ENCODE results near the gene TOMM34.
A peak's percentile ranks its signal among the peaks of the same experiment; 100 is the strongest.

TOMM34 gene

DNA sequence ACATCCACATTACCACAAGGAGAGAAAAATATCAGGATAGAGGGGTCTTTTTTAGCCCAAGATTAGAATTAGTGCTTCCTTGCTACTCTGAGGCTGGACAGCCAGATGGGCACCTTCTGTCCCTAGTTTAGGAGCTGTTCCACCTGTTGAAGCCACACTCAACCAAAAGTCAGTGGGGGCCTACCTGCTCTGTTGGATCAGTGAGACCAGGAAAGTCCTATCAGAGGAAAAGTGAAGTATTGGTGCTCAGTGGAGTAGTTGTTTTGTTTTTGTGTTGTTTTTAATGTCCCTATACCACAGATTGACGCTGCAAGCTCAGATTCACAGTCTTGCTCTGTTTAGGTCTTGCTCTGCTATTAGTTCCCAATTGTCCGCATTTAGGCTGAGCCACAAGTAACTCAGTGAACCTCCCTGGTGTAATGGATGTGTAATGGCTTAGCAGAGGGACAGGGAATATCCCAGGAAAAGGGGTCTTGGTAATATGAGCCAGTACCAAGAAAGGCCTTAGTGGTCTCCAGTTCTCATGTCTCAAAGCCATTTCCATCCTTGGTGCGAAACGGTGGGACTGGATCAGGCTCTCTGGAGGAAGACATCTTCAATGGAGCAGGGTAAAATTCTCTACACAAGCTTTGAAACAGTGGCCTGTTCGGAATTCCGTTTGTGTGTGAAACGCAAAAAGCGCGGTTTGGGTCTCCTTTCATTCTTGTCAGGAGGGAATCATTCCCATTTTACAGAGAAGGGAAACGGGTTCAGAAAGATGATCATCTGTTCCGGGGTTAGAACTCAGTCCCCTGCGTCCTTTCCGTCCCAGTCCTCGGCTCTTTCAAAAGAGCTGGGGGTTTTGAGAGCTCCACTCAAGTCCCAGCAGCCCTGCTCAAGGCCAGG is 51.0 kb downstream of the TOMM34 start:
- Histone ChIP-seq H3K9me3 (ENCODE audit: control insufficient read depth, insufficient read depth, low read length) (no peaks in the 10 kb centered on the region), H3K4me1 (ENCODE audit: insufficient read depth, low read length) (peaks cover 14% of the 10 kb centered on the region), H3K9ac (ENCODE audit: low read depth, low read length) (peak overlapping the region; percentile 86; the same call in 1 of the 2 replicates), H3K36me3 (ENCODE audit: insufficient read depth, low read length) (peaks cover 32% of the 10 kb centered on the region)

DNA sequence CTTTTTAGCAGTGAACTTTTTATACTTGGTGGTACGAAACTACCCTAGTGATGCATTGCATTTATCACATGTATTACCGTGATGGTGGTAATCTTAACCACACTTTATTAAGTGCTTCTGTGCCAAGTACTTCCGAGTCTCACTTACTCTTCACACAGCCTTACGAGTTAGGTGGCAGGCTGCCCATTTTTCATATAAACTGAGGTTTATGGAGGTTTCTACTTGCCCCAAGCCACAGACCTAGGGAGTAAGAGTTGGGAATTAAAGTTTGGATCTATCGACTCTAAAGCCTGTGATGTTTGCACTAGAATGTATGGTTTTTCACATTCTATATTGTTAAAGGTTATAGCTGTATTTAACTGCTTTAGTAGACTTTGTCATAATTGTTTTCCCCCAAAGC is 55.8 kb downstream of the TOMM34 start:
- Histone ChIP-seq H3K36me3 (ENCODE audit: insufficient read depth, low read length) (peaks cover 24% of the 10 kb centered on the region), H3K9me3 (ENCODE audit: control insufficient read depth, insufficient read depth, low read length) (no peaks in the 10 kb centered on the region), H3K9ac (ENCODE audit: low read depth, low read length) (no peak overlapping the region), H3K4me1 (ENCODE audit: insufficient read depth, low read length) (peaks cover 8% of the 10 kb centered on the region; the same call in 1 of the 2 replicates)

DNA sequence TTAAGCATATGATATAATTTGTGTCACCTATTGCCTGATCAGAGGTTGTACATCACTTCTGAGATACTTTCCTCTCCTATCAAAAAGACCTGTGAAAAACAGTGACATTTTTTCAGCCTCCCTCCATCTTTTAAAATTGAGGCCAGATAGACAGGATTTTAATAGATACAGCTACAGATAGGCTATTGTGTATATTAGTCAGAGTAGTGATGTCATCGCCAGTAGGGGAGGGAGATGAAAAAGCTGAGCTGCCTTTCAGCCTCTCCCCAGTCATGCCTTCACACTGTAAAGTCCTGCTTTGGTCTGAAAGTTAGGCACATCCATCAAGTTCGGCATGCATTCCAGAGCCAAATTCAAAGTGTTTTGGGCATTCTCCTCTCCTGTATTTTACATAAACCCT is 58.2 kb downstream of the TOMM34 start:
- peaks cover 24% of the 10 kb centered on the region for H3K36me3 ChIP-seq (ENCODE audit: insufficient read depth, low read length)
- no peaks in the 10 kb centered on the region for H3K9me3 ChIP-seq (ENCODE audit: control insufficient read depth, insufficient read depth, low read length)
- no peak overlapping the region for H3K9ac ChIP-seq (ENCODE audit: low read depth, low read length)
- no peaks in the 10 kb centered on the region for H3K4me1 ChIP-seq (ENCODE audit: insufficient read depth, low read length)

DNA sequence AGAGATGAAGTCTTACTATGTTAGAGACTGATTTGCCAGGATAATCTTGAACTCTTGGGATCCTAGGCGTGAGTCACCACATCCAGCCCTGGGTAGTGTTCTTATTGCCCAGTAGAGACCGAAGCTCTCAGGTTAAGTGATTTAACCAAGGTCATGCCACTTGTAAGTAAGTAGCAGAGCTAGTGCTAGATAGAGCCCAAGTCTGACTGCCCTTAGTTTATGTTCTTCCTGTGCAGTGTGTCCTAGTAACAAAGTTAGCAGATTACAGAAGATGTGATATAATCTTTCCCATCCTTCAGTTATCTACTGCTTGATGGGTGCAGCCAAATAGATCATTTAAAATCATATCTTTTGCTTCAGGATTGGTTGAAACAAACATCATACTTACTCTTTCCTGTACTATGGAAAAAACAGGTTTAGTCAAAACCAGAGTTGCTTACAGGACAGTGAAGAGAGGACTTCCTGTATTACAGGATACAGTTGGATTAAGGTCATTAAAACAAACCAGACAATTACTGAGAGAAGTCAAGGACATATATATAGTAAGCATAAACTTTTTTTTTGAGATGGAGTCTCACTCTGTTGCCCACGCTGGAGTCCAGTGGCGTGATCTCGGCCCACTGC is 59.9 kb downstream of the TOMM34 start:
- peaks cover 11% of the 10 kb centered on the region for H3K36me3 ChIP-seq (ENCODE audit: insufficient read depth, low read length)
- peaks cover under 1% of the 10 kb centered on the region; the same call in 1 of the 2 replicates for H3K4me1 ChIP-seq (ENCODE audit: insufficient read depth, low read length)

DNA sequence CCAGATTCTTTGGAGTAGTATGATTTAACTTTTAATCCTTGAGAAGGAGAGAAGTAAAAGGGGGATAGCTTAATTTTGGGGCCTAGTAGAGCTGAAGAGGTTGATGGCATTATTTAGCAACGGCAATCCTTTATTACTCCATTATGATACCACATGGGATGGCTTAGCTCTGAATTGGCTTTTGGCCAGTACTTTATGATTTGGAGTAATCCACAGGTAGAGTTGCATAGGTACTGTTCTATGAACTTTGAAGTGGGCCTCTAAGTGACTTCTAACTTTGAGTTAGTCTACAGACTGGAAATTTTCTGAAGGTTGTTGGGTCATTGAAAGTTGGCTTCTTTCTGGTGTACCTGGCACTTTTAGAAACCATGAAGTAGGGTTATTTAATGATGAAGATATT is 63.1 kb downstream of the TOMM34 start:
- H3K4me1 ChIP-seq (ENCODE audit: insufficient read depth, low read length), result peaks cover 11% of the 10 kb centered on the region; the same call in 1 of the 2 replicates
- H3K9me3 ChIP-seq (ENCODE audit: control insufficient read depth, insufficient read depth, low read length), result no peaks in the 10 kb centered on the region
- H3K9ac ChIP-seq (ENCODE audit: low read depth, low read length), result no peak overlapping the region
- H3K36me3 ChIP-seq (ENCODE audit: insufficient read depth, low read length), result no peaks in the 10 kb centered on the region; the same call in 1 of the 2 replicates

More for the DNA sequence above, 59.9 kb downstream of the TOMM34 start:
- Histone ChIP-seq H3K9me3 (ENCODE audit: control insufficient read depth, insufficient read depth, low read length) (no peaks in the 10 kb centered on the region), H3K9ac (ENCODE audit: low read depth, low read length) (no peak overlapping the region)

DNA sequence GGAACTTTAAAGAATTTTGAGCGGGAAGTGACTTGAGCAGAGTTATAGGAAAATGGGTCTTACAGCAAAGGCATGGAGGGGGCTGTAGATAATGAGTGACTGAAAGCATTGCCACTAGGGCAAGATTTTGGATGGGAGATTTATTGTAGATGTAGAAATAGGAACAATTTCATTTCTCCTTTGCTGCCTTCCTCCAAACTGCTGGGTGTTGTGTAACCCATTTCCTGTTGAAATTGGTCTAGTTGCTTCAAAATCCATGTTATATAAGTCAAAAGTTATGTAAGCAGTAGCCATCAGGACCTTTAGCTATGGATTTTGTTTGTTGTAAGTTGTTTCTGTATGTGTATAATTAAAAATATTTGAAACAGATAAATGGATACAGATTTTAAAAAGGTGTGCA is 63.6 kb downstream of the TOMM34 start:
- no peaks in the 10 kb centered on the region for H3K9me3 ChIP-seq (ENCODE audit: control insufficient read depth, insufficient read depth, low read length)
- H3K9ac ChIP-seq (ENCODE audit: low read depth, low read length), result no peak overlapping the region
- peaks cover 11% of the 10 kb centered on the region; the same call in 1 of the 2 replicates for H3K4me1 ChIP-seq (ENCODE audit: insufficient read depth, low read length)
- no peaks in the 10 kb centered on the region; the same call in 1 of the 2 replicates for H3K36me3 ChIP-seq (ENCODE audit: insufficient read depth, low read length)

DNA sequence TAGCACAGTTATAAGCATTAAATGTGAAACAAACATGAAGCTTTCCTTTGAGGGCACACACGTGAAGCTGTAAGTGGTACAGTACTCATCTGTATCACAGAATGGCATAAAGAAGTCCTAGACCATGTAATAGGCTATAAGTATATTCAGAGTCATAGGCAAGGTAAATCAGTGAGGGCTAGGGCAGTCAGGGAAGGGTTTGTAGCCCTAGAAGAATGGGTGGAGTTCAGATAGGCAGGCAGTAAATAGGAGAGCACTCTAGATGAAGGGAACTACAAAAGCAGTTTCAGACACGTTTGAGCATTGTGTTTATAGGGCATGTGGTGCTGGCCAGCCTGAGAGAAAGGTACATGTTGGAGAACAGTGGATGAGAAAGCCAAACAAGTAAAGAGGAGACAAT is 65.2 kb downstream of the TOMM34 start:
- Histone ChIP-seq H3K9ac (ENCODE audit: low read depth, low read length) (no peak overlapping the region), H3K4me1 (ENCODE audit: insufficient read depth, low read length) (peaks cover 11% of the 10 kb centered on the region; the same call in 1 of the 2 replicates), H3K9me3 (ENCODE audit: control insufficient read depth, insufficient read depth, low read length) (no peaks in the 10 kb centered on the region), H3K36me3 (ENCODE audit: insufficient read depth, low read length) (no peaks in the 10 kb centered on the region; the same call in 1 of the 2 replicates)

Data from ES-I3 (cell line).